ENCODE measurements around the gene SMIM41. TPM values are rescaled to one million over a fixed set of nuclear protein-coding genes. Genes with fewer than 3 reads are reported as not detected.

The SMIM41 gene
- total RNA-seq, 1 experiment from 2014 or later = not detected

DNA sequence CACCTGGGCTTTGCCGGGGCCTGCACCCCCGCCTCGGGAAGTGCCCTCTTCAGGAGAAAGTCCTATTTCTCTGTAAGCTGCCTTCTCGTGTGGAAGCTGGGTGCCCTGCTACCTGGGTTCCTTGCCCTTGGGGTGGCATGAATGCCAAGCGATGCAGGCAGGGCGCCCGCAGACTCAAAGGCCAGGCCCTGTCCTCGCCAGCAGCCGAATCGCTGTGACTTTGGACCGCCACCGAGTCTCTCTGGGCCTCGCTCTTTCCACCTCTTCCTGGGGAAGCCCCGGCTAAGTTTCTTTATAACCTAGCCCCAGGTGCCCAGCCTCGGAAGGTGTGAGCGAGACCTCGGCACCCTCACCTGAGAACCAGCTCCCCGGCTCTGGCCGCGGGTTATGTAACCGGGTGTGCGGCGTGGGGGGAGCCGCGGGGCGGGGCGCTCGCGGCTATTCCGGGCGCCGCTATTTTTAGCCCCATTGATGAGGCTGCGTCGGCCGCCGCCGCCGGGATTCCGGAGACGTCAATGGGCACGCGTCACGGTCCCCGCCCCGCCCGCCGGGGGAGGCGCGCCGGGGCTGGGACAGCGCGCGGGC lies 42.8 kb upstream of the SMIM41 start:
- Histone ChIP-seq H3K36me3 (ENCODE audit: control insufficient read depth, insufficient read depth, low read length) (no peaks in the 10 kb centered on the region), H3K4me1 (peaks cover 33% of the 10 kb centered on the region), H3K27me3 (replicated peaks; ENCODE audit: control insufficient read depth, insufficient read depth, low read length) (no peaks in the 10 kb centered on the region), H3K9me3 (no peaks in the 10 kb centered on the region), H3K4me3 (ENCODE audit: low read depth, low read length) (peak overlapping the region; percentile 41)
- no peaks in the 10 kb centered on the region for H3K27me3 Mint-ChIP-seq (ENCODE audit: insufficient read depth, unreplicated experiment)
- ChIA-PET CTCF (interaction anchor here (1.0 to 5.6 kb wide), 3 partner anchors 11 to 32 kb away, joined by 3 to 47 read pairs (median 4); no protein-coding TSS in a partner anchor), POLR2A (interaction anchor here (0.6 to 1.9 kb wide), 5 partner anchors 11 to 33 kb away, joined by 3 to 41 read pairs (median 8); partner anchors contain the start of genes ATG101 and NR4A1)
- peak overlapping the region; percentile 94 for H3K4me3 Mint-ChIP-seq (ENCODE audit: unreplicated experiment)
- peak; percentile 90 to 94 for DNase-seq
- H3K36me3 Mint-ChIP-seq (ENCODE audit: insufficient read depth, unreplicated experiment) = peaks cover 4% of the 10 kb centered on the region
- BruUV-seq (replicated peaks) = no TSS peak
- intact Hi-C loops (cut with micrococcal nuclease; ENCODE audit: unreplicated experiment) = loop anchor here (1.0 kb wide), 2 partner anchors 14 to 33 kb away; partner anchors contain the start of gene ATG101
- peak overlapping the region; percentile 80 for H3K27ac Mint-ChIP-seq (ENCODE audit: unreplicated experiment)
- H3K4me1 Mint-ChIP-seq (ENCODE audit: low read depth, unreplicated experiment) = peaks cover 37% of the 10 kb centered on the region
- TF ChIP-seq, protein P1, sequence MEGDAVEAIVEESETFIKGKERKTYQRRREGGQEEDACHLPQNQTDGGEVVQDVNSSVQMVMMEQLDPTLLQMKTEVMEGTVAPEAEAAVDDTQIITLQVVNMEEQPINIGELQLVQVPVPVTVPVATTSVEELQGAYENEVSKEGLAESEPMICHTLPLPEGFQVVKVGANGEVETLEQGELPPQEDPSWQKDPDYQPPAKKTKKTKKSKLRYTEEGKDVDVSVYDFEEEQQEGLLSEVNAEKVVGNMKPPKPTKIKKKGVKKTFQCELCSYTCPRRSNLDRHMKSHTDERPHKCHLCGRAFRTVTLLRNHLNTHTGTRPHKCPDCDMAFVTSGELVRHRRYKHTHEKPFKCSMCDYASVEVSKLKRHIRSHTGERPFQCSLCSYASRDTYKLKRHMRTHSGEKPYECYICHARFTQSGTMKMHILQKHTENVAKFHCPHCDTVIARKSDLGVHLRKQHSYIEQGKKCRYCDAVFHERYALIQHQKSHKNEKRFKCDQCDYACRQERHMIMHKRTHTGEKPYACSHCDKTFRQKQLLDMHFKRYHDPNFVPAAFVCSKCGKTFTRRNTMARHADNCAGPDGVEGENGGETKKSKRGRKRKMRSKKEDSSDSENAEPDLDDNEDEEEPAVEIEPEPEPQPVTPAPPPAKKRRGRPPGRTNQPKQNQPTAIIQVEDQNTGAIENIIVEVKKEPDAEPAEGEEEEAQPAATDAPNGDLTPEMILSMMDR (IDR thresholded peaks at IDR 0.05; ENCODE audit: insufficient read depth in 1 of 2, low read depth in 1 of 2, low read length in 1 of 2, severe bottlenecking in 1 of 2, unreplicated experiment in 1 of 2) = no peak
- no peaks in the 10 kb centered on the region for H3K9me3 Mint-ChIP-seq (ENCODE audit: unreplicated experiment)

- Mint-ChIP-seq H3K4me3 (ENCODE audit: unreplicated experiment) (peak overlapping the region; percentile 94), H3K4me1 (ENCODE audit: low read depth, unreplicated experiment) (peaks cover 30% of the 10 kb centered on the region), H3K27ac (ENCODE audit: unreplicated experiment) (peak overlapping the region; percentile 98), H3K36me3 (ENCODE audit: insufficient read depth, unreplicated experiment) (peaks cover 5% of the 10 kb centered on the region), H3K9me3 (ENCODE audit: unreplicated experiment) (no peaks in the 10 kb centered on the region), H3K27me3 (ENCODE audit: insufficient read depth, unreplicated experiment) (no peaks in the 10 kb centered on the region)
- Histone ChIP-seq H3K27me3 (replicated peaks; ENCODE audit: control insufficient read depth, insufficient read depth, low read length) (no peaks in the 10 kb centered on the region), H3K9me3 (no peaks in the 10 kb centered on the region), H3K4me3 (ENCODE audit: low read depth, low read length) (peak overlapping the region; percentile 73), H3K4me1 (peaks cover 31% of the 10 kb centered on the region), H3K36me3 (ENCODE audit: control insufficient read depth, insufficient read depth, low read length) (no peaks in the 10 kb centered on the region)
- ChIA-PET POLR2A (interaction anchor here (0.7 to 1.9 kb wide), 6 partner anchors 10 to 173 kb away, joined by 3 to 41 read pairs (median 4); partner anchors contain the start of genes ATG101 and NR4A1), CTCF (interaction anchor here (0.6 to 5.6 kb wide), 4 partner anchors 10 to 42 kb away, joined by 3 to 47 read pairs (median 5); partner anchors contain the start of genes NR4A1 and SMIM41)
- DNase-seq = peak; percentile 82 to 89
- TF ChIP-seq, protein P1 (IDR thresholded peaks at IDR 0.05; ENCODE audit: insufficient read depth in 1 of 2, low read depth in 1 of 2, low read length in 1 of 2, severe bottlenecking in 1 of 2, unreplicated experiment in 1 of 2) = peak in 1 of 2 experiments; percentile 42
- BruUV-seq (replicated peaks) = no TSS peak
- intact Hi-C loops (cut with micrococcal nuclease; ENCODE audit: unreplicated experiment) = loop anchor here (1.0 kb wide), 2 partner anchors 13 to 32 kb away; partner anchors contain the start of gene ATG101
Observed at GRCh38 chr12:52037248-52037861, 42.1 kb upstream of the SMIM41 start.

DNA sequence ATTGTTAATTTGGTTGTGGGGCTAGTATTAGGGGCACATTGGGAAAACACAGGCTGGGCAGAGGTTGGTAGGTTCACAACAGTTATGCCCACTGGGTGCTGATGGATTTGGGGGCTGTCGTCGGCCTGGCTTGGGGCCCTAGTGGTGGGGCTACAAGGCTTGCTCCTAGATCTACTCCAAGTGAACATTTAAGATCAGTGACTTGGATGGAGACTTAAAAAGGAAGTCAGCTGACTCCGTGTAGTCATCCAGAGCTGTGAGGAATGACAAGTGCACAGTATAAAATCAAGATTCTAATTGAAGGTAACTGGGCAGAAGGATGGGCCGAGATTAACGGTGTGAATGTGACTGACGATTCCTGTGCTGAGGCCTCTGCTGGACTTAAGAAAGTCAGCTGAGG lies 41.1 kb upstream of the SMIM41 start:
- H3K4me3 ChIP-seq (ENCODE audit: low read depth, low read length) = no peak overlapping the region
- peaks cover 26% of the 10 kb centered on the region for H3K4me1 ChIP-seq
- peak overlapping the region; percentile 98 for H3K27ac Mint-ChIP-seq (ENCODE audit: unreplicated experiment)
- TF ChIP-seq, protein P1 (IDR thresholded peaks at IDR 0.05; ENCODE audit: insufficient read depth in 1 of 2, low read depth in 1 of 2, low read length in 1 of 2, severe bottlenecking in 1 of 2, unreplicated experiment in 1 of 2) = no peak
- peaks cover 14% of the 10 kb centered on the region for H3K36me3 Mint-ChIP-seq (ENCODE audit: insufficient read depth, unreplicated experiment)
- TSS peak; percentile 41 for BruUV-seq (replicated peaks)
- peaks cover 22% of the 10 kb centered on the region for H3K4me1 Mint-ChIP-seq (ENCODE audit: low read depth, unreplicated experiment)
- H3K27me3 Mint-ChIP-seq (ENCODE audit: insufficient read depth, unreplicated experiment) = no peaks in the 10 kb centered on the region
- H3K27me3 ChIP-seq (replicated peaks; ENCODE audit: control insufficient read depth, insufficient read depth, low read length) = no peaks in the 10 kb centered on the region
- intact Hi-C loops (cut with micrococcal nuclease; ENCODE audit: unreplicated experiment) = no loop called here
- POLR2A ChIA-PET = interaction anchor here (1.8 kb wide), 1 partner anchor 12 kb away, joined by 14 read pairs; the partner anchor contains the start of gene NR4A1
- H3K4me3 Mint-ChIP-seq (ENCODE audit: unreplicated experiment) = peak overlapping the region; percentile 94
- CTCF ChIA-PET = interaction anchor here (1.1 to 5.6 kb wide), 2 partner anchors 13 to 29 kb away, joined by 3 to 47 read pairs; no protein-coding TSS in a partner anchor
- H3K9me3 ChIP-seq = no peaks in the 10 kb centered on the region
- no peak for DNase-seq
- no peaks in the 10 kb centered on the region for H3K36me3 ChIP-seq (ENCODE audit: control insufficient read depth, insufficient read depth, low read length)
- H3K9me3 Mint-ChIP-seq (ENCODE audit: unreplicated experiment) = no peaks in the 10 kb centered on the region
